K562 (cell line): Measurements from ENCODE around the gene PRF1. TPM values are rescaled to one million over a fixed set of nuclear protein-coding genes. Genes with fewer than 3 reads are reported as not detected.

Source experiments
- ARID2 ChIP-seq: fragments of 450-650 bp; IDR thresholded peaks from 2 replicates; pipeline ENCODE4 v1.6.1; 2017; ENCODE audit warnings: antibody characterized with exemption, mild to moderate bottlenecking
- CBX8 ChIP-seq: fragments of 200-600 bp; sonication (generic); IDR thresholded peaks from 2 replicates; pipeline ENCODE4 v1.6.1; 2012; ENCODE audit warnings: borderline replicate concordance, mixed run types, low read depth, mild to moderate bottlenecking, moderate library complexity, mixed read lengths, low read length, control low read depth, inconsistent platforms; ENCODE audit not compliant: poor library complexity, severe bottlenecking; ENCODE audit errors: extremely low read depth
- ETV5 ChIP-seq: sonication (generic); formaldehyde crosslinking; IDR thresholded peaks from 2 replicates; pipeline ENCODE4 v1.4.0; 2020; ENCODE audit warnings: low read depth, mild to moderate bottlenecking, missing genetic modification reagents
- POLR2AphosphoS2 ChIP-seq: IDR thresholded peaks from 2 replicates; pipeline ENCODE4 v1.6.1; 2012; ENCODE audit warnings: low read length, improper control_type of control experiment
- RAD21 ChIP-seq, 2 experiments: fragments of 250-450 bp in 1 of 2; fragments of 450-650 bp in 1 of 2; sonication (Bioruptor Pico) in 1 of 2; formaldehyde crosslinking in 1 of 2; IDR thresholded peaks in 1 of 2; conservative IDR thresholded peaks in 1 of 2; 2 replicates each; pipeline versions ENCODE4 v1.4.0 to v1.8.0; 2020 to 2022; ENCODE audit warnings: mild to moderate bottlenecking in 2 of 2, moderate library complexity in 1 of 2
- TAF15 ChIP-seq: fragments of 200-400 bp; formaldehyde crosslinking; IDR thresholded peaks from 2 replicates; pipeline ENCODE4 v1.6.1; 2017; ENCODE audit warnings: mild to moderate bottlenecking, low read depth, low read length, moderate library complexity
- ZBED1 ChIP-seq: IDR thresholded peaks from 2 replicates; pipeline ENCODE4 v1.6.1; 2014
- ZNF133 ChIP-seq: fragments of 250-450 bp; sonication (Bioruptor Pico); IDR thresholded peaks from 2 replicates; pipeline ENCODE4 v1.4.0; 2020; ENCODE audit warnings: mild to moderate bottlenecking
- ZNF175 ChIP-seq: fragments of 200-800 bp; sonication (Bioruptor generic); IDR thresholded peaks from 2 replicates; pipeline ENCODE4 v1.6.1; 2016; ENCODE audit warnings: low read depth, mild to moderate bottlenecking, missing genetic modification characterization, missing compliant biosample characterization
- ZNF518B ChIP-seq: fragments of 250-450 bp; sonication (Bioruptor Pico); IDR thresholded peaks from 2 replicates; pipeline ENCODE4 v1.5.0; 2021; ENCODE audit warnings: mild to moderate bottlenecking, moderate library complexity
- polyA plus RNA-seq, 8 experiments: library from polyadenylated mRNA; depleted of rRNA in 4 of 8; stranded (reverse) in 5 of 8; unstranded in 3 of 8; fragments of >200 nt; fragmentation: Nextera tagmentation in 2 of 8; fragmentation: Illumina TruSeq in 1 of 8; extraction: Ambion mirVana in 2 of 8; extraction: Trizol in 1 of 8; gene quantifications; 2 replicates each; pipeline versions ENCODE4 v1.2.1 to v1.2.3, GENCODE V29; 2011 to 2014; ENCODE audit warnings: inconsistent platforms in 1 of 8, missing spikeins in 1 of 8
- total RNA-seq, 7 experiments: library from RNA; depleted of rRNA in 6 of 7; stranded (reverse); fragments of >200 nt in 6 of 7; fragmentation: Illumina TruSeq in 2 of 7; extraction: Trizol in 2 of 7; gene quantifications; 2 replicates each; pipeline versions ENCODE4 v1.2.1 to v1.2.3, GENCODE V29; 2011 to 2021; ENCODE audit warnings: low replicate concordance in 1 of 7
- TF ChIP-seq, protein P1 (sequence below), 3 experiments: fragments of 200-800 bp in 1 of 3; sonication (Bioruptor generic) in 1 of 3; sonication (generic) in 1 of 3; formaldehyde crosslinking in 1 of 3; IDR thresholded peaks; 2 replicates each; pipeline versions ENCODE4 v1.6.1 to v1.8.0; 2016 to 2022; ENCODE audit warnings: mild to moderate bottlenecking in 2 of 3, missing compliant biosample characterization in 2 of 3, missing genetic modification characterization in 2 of 3, missing genetic modification reagents in 1 of 3
- TF ChIP-seq, protein P2 (sequence below): fragments of 450-650 bp; IDR thresholded peaks from 2 replicates; pipeline ENCODE4 v1.7.1; 2018; ENCODE audit warnings: mild to moderate bottlenecking, low read depth; ENCODE audit not compliant: partially characterized antibody

Gene PRF1
- total and polyA plus RNA-seq, 9 of the 15 experiments (the other 6 are each of a cell fraction or from before 2014, with no cell fraction given), result 3.8 to 8.6 (median 6.3) TPM

GRCh38 chr10:70589762-70590654 is 12.5 kb downstream of the PRF1 start (continued):
- TF ChIP-seq ZNF518B (no peak), POLR2AphosphoS2 (no peak), ETV5 (peak; percentile 29; the same call in 1 of the 2 replicates), CBX8 (no peak), ZNF175 (no peak), ZNF133 (CRISPR knock-in tag) (no peak), RAD21 (CRISPR knock-in tag; conservative IDR thresholded peaks at IDR 0.05 in 1 of 2, IDR thresholded peaks at IDR 0.05 in 1 of 2) (no peak), ZBED1 (no peak), TAF15 (no peak), ARID2 (no peak)
- TF ChIP-seq, protein P1, sequence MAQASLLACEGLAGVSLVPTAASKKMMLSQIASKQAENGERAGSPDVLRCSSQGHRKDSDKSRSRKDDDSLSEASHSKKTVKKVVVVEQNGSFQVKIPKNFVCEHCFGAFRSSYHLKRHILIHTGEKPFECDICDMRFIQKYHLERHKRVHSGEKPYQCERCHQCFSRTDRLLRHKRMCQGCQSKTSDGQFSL (CRISPR knock-in tag; IDR thresholded peaks at IDR 0.05), result no peak
- TF ChIP-seq, protein P1 (tag; IDR thresholded peaks at IDR 0.05), result no peak
- TF ChIP-seq, protein P2, sequence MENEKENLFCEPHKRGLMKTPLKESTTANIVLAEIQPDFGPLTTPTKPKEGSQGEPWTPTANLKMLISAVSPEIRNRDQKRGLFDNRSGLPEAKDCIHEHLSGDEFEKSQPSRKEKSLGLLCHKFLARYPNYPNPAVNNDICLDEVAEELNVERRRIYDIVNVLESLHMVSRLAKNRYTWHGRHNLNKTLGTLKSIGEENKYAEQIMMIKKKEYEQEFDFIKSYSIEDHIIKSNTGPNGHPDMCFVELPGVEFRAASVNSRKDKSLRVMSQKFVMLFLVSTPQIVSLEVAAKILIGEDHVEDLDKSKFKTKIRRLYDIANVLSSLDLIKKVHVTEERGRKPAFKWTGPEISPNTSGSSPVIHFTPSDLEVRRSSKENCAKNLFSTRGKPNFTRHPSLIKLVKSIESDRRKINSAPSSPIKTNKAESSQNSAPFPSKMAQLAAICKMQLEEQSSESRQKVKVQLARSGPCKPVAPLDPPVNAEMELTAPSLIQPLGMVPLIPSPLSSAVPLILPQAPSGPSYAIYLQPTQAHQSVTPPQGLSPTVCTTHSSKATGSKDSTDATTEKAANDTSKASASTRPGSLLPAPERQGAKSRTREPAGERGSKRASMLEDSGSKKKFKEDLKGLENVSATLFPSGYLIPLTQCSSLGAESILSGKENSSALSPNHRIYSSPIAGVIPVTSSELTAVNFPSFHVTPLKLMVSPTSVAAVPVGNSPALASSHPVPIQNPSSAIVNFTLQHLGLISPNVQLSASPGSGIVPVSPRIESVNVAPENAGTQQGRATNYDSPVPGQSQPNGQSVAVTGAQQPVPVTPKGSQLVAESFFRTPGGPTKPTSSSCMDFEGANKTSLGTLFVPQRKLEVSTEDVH, result no peak
